DOHH2 (cell line): ENCODE measurements around the gene STARD9.

Experiments
- EZH2phosphoT487 ChIP-seq: fragments of 200-600 bp; sonication (generic); IDR thresholded peaks from 2 replicates; pipeline ENCODE4 v1.6.1; 2017; ENCODE audit warnings: borderline replicate concordance, mild to moderate bottlenecking, antibody characterized with exemption, low read length, moderate library complexity, mixed read lengths
- TF ChIP-seq, protein P1 (sequence below): fragments of 200-600 bp; sonication (generic); IDR thresholded peaks from one replicate; pipeline ENCODE4 v1.5.1; 2014; ENCODE audit warnings: antibody characterized with exemption, mild to moderate bottlenecking, low read depth, low read length; ENCODE audit not compliant: poor library complexity, severe bottlenecking

DNA sequence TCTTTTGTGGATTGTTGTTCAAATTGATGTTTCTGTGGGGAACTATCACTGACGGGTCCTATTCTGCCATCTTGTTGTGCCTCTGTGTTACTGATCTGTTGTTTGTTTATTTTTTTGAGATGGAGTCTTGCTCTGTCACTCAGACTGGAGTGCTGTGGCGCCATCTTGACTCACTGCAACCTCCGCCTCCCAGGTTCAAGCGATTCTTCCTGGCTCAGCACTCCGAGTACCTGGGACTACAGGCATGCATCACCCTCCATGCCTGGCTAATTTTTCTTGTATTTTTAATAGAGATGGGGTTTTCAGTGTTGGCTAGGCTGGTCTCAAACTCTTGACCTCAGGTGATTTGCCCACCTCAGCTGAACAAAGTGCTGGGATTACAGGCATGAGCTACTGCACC is 129.9 kb downstream of the STARD9 start:
- TF ChIP-seq, protein P1, sequence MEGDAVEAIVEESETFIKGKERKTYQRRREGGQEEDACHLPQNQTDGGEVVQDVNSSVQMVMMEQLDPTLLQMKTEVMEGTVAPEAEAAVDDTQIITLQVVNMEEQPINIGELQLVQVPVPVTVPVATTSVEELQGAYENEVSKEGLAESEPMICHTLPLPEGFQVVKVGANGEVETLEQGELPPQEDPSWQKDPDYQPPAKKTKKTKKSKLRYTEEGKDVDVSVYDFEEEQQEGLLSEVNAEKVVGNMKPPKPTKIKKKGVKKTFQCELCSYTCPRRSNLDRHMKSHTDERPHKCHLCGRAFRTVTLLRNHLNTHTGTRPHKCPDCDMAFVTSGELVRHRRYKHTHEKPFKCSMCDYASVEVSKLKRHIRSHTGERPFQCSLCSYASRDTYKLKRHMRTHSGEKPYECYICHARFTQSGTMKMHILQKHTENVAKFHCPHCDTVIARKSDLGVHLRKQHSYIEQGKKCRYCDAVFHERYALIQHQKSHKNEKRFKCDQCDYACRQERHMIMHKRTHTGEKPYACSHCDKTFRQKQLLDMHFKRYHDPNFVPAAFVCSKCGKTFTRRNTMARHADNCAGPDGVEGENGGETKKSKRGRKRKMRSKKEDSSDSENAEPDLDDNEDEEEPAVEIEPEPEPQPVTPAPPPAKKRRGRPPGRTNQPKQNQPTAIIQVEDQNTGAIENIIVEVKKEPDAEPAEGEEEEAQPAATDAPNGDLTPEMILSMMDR = no peak
- TF ChIP-seq EZH2phosphoT487 = no peak
